HFFc6 (cell line): Measurements from ENCODE around the gene INF2. TPM values are rescaled to one million over a fixed set of nuclear protein-coding genes. Genes with fewer than 3 reads are reported as not detected.
"Not testable (repeated sequence)": the region's sequence is repeated elsewhere in the genome, so short reads cannot be mapped to it uniquely, and the experiment has no call there.

Experiments used
- DNase-seq: peaks from one replicate; pipeline ENCODE4 v3.0.0-alpha.2; 2018
- H3K27ac Mint-ChIP-seq: 2 replicates; pipeline ENCODE4 v1.8.0; 2020; ENCODE audit warnings: mild to moderate bottlenecking, mixed read lengths
- H3K27me3 Mint-ChIP-seq: 2 replicates; pipeline ENCODE4 v1.8.0; 2021; ENCODE audit warnings: mild to moderate bottlenecking, moderate library complexity, mixed read lengths; ENCODE audit not compliant: insufficient read depth
- H3K36me3 Mint-ChIP-seq: 2 replicates; pipeline ENCODE4 v1.8.0; 2021; ENCODE audit warnings: low read depth, mixed read lengths
- H3K4me1 Mint-ChIP-seq: 2 replicates; pipeline ENCODE4 v1.8.0; 2020; ENCODE audit warnings: low read depth, mixed read lengths
- H3K4me3 Mint-ChIP-seq: 2 replicates; pipeline ENCODE4 v1.8.0; 2020; ENCODE audit warnings: mild to moderate bottlenecking, moderate library complexity, mixed read lengths
- H3K9me3 Mint-ChIP-seq: 2 replicates; pipeline ENCODE4 v1.8.0; 2020; ENCODE audit warnings: mild to moderate bottlenecking, mixed read lengths
- CTCF ChIP-seq: fragments of 200-600 bp; sonication (generic); IDR thresholded peaks from 2 replicates; pipeline ENCODE4 v1.5.0; 2021; ENCODE audit warnings: antibody characterized with exemption, mild to moderate bottlenecking
- total RNA-seq, 6 experiments: library from RNA; stranded (reverse); fragmentation: NEBNext Ultra II Directional; extraction: Animal tissue kit (Norgen Biotek cat#: 25700); gene quantifications; 2 replicates in 1 of 6; 3 replicates in 5 of 6; pipeline ENCODE4 v1.2.3, GENCODE V29; 2021

INF2 gene
- total RNA-seq, 6 experiments from 2014 or later: 111 to 121 (median 116) TPM

- no peak for TF ChIP-seq CTCF
- H3K4me1 Mint-ChIP-seq: peaks cover 5% of the 10 kb centered on the region; the same call in 1 of the 2 replicates
- H3K9me3 Mint-ChIP-seq: peaks cover 19% of the 10 kb centered on the region
- H3K27me3 Mint-ChIP-seq: peaks cover 16% of the 10 kb centered on the region
- no peak for DNase-seq
- H3K27ac Mint-ChIP-seq: no peak overlapping the region
- peaks cover 16% of the 10 kb centered on the region for H3K36me3 Mint-ChIP-seq
- no peak overlapping the region for H3K4me3 Mint-ChIP-seq
These were observed 38.2 kb upstream of the INF2 start for GRCh38 chr14:104650981-104651875.

GRCh38 chr14:104651876-104652260 lies 37.5 kb upstream of the INF2 start:
- peak; percentile 14; the same call in 1 of the 2 replicates for TF ChIP-seq CTCF
- Mint-ChIP-seq H3K27ac (no peak overlapping the region), H3K4me3 (no peak overlapping the region), H3K27me3 (peaks cover 13% of the 10 kb centered on the region), H3K9me3 (peaks cover 19% of the 10 kb centered on the region), H3K36me3 (peaks cover 16% of the 10 kb centered on the region), H3K4me1 (peaks cover 5% of the 10 kb centered on the region; the same call in 1 of the 2 replicates)
- no peak for DNase-seq

GRCh38 chr14:104652386-104652785 lies 37.0 kb upstream of the INF2 start:
- H3K4me1 Mint-ChIP-seq: peaks cover 5% of the 10 kb centered on the region; the same call in 1 of the 2 replicates
- peaks cover 19% of the 10 kb centered on the region for H3K9me3 Mint-ChIP-seq
- no peak for DNase-seq
- peaks cover 16% of the 10 kb centered on the region for H3K36me3 Mint-ChIP-seq
- peaks cover 8% of the 10 kb centered on the region for H3K27me3 Mint-ChIP-seq
- H3K27ac Mint-ChIP-seq: no peak overlapping the region
- no peak overlapping the region for H3K4me3 Mint-ChIP-seq
- no peak for TF ChIP-seq CTCF

GRCh38 chr14:104653130-104653920 lies 36.1 kb upstream of the INF2 start:
- H3K4me3 Mint-ChIP-seq, DNase-seq, H3K27ac Mint-ChIP-seq, H3K4me1 Mint-ChIP-seq: not testable (repeated sequence)
- peaks cover 19% of the 10 kb centered on the region for H3K9me3 Mint-ChIP-seq
- H3K27me3 Mint-ChIP-seq: peaks cover 13% of the 10 kb centered on the region
- peaks cover 16% of the 10 kb centered on the region for H3K36me3 Mint-ChIP-seq

GRCh38 chr14:104654119-104654518 lies 35.3 kb upstream of the INF2 start:
- Mint-ChIP-seq H3K27me3 (peaks cover 9% of the 10 kb centered on the region), H3K4me1 (peaks cover 5% of the 10 kb centered on the region; the same call in 1 of the 2 replicates), H3K36me3 (peaks cover 16% of the 10 kb centered on the region), H3K27ac (no peak overlapping the region), H3K9me3 (peaks cover 19% of the 10 kb centered on the region), H3K4me3 (no peak overlapping the region)
- TF ChIP-seq CTCF: no peak
- no peak for DNase-seq
